ENCODE results near the gene GAMT.
"Not testable (repeated sequence)": the region's sequence is repeated elsewhere in the genome, so short reads cannot be mapped to it uniquely, and the experiment has no call there.

The GAMT gene

GRCh38 chr19:1433119-1434039, 32.0 kb upstream of the GAMT start:
- DNase-seq (ENCODE audit: low read depth): no peak

- DNase-seq (ENCODE audit: low read depth): no peak
Measured at GRCh38 chr19:1432507-1432887, 31.2 kb upstream of the GAMT start.

GRCh38 chr19:1431759-1432506, 30.6 kb upstream of the GAMT start:
- DNase-seq (ENCODE audit: low read depth): no peak

GRCh38 chr19:1430246-1430645, 28.9 kb upstream of the GAMT start:
- DNase-seq (ENCODE audit: low read depth): no peak

- no peak for DNase-seq (ENCODE audit: low read depth)
Measured at GRCh38 chr19:1429750-1430149, 28.4 kb upstream of the GAMT start.

- DNase-seq (ENCODE audit: low read depth): no peak
Measured at GRCh38 chr19:1428738-1429391, 27.5 kb upstream of the GAMT start.

- DNase-seq (ENCODE audit: low read depth): no peak
Measured at GRCh38 chr19:1427221-1427920, 26.0 kb upstream of the GAMT start.

- DNase-seq (ENCODE audit: low read depth): no peak
Measured at GRCh38 chr19:1426736-1427135, 25.4 kb upstream of the GAMT start.

GRCh38 chr19:1425902-1426301, 24.6 kb upstream of the GAMT start:
- no peak for DNase-seq (ENCODE audit: low read depth)

- DNase-seq (ENCODE audit: low read depth): no peak
Measured at GRCh38 chr19:1425102-1425837, 23.9 kb upstream of the GAMT start.

GRCh38 chr19:1424192-1424955, 23.0 kb upstream of the GAMT start:
- no peak for DNase-seq (ENCODE audit: low read depth)

GRCh38 chr19:1423436-1424191, 22.3 kb upstream of the GAMT start:
- DNase-seq (ENCODE audit: low read depth): no peak

GRCh38 chr19:1422943-1423342, 21.6 kb upstream of the GAMT start:
- DNase-seq (ENCODE audit: low read depth): no peak

- no peak for DNase-seq (ENCODE audit: low read depth)
Measured at GRCh38 chr19:1422360-1422759, 21.0 kb upstream of the GAMT start.

- DNase-seq (ENCODE audit: low read depth): no peak
Measured at GRCh38 chr19:1421958-1422305, 20.6 kb upstream of the GAMT start.

- no peak for DNase-seq (ENCODE audit: low read depth)
Measured at GRCh38 chr19:1421218-1421957, 20.0 kb upstream of the GAMT start.

- no peak for DNase-seq (ENCODE audit: low read depth)
Measured at GRCh38 chr19:1420590-1420989, 19.2 kb upstream of the GAMT start.

- not testable (repeated sequence) for DNase-seq (ENCODE audit: low read depth)
Measured at GRCh38 chr19:1420085-1420484, 18.7 kb upstream of the GAMT start.
